Cerebellar cortex (tissue), 1 donor: ENCODE results near the gene ADGRD1.

Source experiments
- DNase-seq: peaks from one replicate; pipeline ENCODE4 v3.0.0-alpha.2; 2015; ENCODE audit warnings: low spot score

The ADGRD1 gene

DNA sequence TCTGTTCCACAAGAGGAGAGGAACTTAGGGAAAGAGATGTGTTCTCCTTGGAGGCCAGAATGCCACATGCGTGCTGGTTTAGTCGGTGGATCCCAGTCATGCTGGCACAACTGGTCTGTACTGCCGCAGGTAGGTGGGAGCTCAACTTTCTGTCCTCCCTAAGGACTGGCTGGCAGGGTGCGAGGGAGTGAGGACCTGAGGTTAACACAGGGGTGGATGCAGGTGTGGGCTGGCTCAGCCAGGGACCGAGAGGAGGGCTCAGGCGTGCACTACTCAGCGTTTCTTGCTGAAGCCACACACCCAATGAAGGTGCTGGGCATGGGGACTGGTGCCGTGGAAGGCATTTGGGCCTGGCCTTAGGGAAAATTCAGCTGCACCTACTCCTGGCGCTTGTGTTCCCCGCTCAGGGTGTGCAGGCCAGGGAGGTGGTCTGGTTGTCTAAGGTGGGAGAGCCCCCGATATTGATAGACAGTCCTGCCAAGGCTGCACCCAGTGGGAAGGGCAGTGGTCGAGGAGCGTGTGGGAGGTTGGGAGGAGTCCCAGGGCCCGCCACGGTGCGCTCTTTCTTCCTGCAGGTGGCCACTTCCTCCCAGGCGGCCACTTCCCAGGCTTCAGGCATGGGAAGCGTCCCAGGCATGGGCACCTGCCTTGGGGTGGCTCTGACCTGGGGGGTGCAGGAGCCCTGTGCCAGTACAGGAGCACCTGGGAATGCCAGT lies 138.4 kb downstream of the ADGRD1 start:
- DNase-seq = no peak

DNA sequence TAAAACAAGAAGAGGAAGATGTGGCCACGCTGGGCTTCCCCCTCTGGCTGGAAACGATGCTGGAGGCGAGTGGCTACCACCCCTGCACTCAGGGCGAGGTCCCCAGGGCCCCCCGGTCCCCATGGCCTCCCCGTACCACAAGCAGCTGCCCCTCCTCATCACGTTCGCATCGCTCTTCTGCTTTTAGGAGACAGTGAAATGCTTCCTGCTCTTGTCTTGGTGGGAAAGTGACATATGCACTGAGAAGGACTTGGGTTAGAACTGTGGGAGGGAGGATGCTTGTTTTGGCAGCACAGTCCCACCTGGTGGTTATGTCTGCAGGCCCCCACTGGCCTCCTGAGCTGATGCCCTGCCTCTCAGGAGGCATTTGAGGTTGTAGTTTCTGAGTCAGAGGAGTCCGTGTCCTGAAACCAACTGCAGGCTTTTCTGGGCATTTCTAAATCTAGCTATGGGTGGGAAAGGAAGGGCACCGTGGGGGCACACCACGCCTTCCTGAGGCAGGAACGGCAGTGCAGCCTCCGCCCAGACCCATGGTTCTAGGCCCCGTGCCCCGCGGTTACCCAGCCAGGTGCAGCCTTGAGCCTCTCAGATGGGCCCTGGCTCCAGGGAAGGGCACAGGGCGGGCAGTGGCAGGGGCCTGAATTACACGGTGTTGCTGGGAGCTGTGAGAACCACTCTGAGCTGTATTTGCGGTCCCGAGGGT lies 139.3 kb downstream of the ADGRD1 start:
- no peak for DNase-seq

DNA sequence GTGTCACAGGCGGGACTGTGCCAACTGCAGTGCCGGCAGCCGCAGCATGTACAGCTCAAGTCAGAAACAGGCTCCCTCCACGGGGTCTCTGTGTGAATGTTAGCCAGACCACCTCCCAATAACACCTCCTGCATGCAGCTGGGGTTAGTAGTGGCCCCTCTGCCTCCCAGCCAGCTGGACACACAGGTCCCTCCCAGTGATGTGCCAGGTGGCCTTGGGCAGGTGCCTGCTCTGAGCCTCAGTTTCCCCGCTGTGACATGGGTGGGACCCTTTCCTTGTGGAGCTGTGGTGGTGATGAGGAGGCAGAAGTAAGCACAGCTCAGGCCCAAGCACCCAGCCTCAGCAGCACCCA lies 139.9 kb downstream of the ADGRD1 start:
- no peak for DNase-seq

DNA sequence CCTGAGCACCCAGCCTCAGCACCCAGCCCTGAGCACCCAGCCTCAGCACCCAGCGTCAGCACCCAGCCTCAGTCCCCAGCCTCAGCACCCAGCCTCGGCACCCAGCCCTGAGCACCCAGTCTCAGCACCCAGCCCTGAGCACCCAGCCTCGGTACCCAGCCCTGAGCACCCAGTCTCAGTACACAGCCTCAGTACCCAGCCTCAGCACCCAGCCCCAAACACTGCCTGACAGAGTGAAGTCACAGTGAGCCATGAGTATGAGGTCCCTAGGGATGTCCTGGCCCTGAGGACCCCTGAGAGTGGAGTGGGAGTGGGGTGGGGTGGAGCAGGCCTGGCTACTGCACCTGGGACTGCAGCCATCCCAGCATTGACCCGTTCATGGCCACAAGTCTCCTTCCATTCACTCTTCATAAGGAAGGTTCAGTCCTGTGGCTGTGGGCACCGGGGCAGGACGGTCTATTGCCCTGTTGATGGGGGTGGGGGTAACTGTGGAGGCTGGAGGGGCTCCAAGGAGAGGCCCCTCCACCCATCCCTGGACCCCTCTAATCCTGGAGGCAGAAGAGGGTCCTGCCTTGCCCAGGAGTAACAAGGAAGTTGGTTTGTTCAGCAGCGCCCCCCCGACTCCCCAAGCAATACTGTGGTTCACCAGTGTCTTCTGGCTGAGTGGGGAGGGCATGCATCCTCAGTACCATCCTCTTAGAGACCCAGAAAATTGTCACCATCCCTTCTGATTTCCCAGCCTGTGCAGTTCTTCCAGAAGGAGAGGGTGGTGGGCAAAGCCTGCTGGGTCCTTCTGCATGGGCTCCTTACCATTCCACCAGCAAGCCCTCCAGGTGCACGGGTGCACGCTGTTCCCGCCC lies 140.5 kb downstream of the ADGRD1 start:
- no peak for DNase-seq

DNA sequence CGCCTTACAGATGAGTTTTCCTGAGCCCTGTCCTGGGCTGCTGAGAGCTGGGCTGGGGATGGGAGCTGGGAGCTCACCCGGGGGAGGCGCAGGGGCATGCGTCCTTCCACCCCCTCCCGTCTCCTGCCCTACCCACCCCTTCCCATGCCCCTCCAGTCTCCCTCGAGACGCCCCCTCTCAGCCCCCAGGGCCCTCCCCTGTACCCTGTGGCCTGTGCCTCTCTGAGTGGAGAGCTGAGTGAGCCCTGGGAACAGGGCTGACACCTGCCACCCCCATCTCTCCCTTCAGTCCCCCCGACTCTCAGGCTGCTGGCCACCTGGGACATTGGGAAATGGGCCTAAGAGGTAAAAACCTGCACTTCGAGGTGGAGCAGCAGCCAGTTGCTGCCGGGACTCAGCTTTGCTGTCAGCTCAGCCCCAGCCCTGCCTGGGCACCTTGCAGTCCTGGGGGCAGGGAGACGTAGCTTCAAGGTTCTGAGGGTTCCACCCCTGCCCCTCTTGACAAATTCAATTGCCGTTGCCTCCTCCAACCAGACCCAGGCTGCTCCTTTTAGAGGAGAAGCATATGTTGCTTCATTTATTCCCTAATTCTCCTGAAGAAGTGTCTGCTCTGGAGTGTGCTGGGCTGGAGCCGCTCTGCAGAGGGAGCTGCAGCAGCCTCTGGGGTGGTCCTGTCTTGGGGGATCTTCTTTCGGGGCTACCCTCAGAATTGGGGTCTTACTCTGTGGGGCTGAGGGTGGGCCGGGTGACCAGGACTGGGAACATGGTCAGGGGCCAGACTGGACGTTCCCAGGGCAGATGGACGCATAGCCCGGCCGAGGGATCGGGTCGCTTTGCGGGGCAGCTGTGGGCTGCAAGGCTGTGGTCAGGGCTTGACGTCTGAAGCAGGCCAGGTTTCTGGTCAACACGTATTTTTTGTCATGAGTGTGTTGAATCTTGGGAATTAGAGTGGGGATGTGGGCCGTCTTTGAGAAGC lies 141.4 kb downstream of the ADGRD1 start:
- no peak for DNase-seq

DNA sequence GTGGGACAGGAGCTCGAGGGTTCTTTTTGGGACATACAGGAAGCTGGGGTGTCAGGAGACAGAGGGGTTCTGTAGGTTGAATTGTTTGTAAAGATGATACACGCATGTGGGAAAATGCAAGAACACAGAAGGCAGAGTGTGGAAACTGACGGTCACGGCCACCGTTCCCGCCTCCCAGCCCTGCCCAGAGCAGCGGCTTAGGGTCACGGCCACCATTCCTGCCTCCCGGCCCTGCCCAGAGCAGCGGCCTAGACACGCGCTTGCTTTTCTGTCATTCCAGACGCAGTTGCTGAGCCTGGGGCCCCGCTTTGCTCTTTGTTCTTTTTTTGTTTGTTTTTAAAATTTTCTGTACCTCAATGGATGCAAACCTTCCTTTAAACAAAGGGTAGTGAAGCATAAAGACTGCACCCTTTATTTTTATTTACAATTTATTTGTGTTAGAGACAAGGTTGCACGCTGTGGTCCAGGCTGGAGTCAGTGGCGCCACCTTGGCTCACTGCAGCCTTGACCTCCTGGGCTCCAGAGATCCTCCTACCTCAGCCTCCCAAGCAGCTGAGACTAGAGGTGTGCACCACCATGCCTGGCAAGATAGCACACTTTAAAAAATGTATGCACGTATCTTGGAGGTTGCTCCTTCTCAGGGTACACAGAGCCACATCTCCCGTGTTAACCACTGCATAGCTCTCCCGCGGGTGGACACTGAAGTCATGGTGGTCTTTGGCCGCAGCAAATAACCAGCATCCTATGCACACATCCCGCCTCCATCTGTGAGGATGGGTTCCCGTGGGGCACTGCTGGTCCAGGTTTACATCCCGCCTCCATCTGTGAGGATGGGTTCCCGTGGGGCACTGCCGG lies 142.3 kb downstream of the ADGRD1 start:
- no peak for DNase-seq

DNA sequence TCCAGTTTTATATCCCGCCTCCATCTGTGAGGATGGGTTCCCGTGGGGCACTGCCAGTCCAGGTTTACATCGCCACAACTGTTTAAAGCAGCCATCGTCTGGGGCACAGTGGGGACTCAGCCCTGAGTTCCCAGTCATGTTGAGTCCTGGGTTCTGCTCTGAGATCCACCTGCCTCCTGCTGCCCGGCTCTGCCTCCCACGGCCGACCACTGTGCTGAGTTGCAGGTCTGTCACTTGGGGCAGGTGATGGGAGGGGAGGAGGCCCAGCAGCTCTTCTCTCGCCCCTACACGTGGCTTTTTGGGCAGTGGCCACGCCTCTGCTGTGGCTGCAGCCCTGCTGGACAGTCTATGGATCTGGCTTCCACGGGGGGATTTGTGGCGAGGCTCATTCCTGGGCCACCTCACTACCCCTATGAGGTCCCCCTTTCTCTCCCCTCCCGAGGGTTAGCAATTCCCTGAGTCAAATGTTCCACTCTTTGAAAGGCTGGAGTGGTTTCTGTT lies 143.0 kb downstream of the ADGRD1 start:
- no peak for DNase-seq

DNA sequence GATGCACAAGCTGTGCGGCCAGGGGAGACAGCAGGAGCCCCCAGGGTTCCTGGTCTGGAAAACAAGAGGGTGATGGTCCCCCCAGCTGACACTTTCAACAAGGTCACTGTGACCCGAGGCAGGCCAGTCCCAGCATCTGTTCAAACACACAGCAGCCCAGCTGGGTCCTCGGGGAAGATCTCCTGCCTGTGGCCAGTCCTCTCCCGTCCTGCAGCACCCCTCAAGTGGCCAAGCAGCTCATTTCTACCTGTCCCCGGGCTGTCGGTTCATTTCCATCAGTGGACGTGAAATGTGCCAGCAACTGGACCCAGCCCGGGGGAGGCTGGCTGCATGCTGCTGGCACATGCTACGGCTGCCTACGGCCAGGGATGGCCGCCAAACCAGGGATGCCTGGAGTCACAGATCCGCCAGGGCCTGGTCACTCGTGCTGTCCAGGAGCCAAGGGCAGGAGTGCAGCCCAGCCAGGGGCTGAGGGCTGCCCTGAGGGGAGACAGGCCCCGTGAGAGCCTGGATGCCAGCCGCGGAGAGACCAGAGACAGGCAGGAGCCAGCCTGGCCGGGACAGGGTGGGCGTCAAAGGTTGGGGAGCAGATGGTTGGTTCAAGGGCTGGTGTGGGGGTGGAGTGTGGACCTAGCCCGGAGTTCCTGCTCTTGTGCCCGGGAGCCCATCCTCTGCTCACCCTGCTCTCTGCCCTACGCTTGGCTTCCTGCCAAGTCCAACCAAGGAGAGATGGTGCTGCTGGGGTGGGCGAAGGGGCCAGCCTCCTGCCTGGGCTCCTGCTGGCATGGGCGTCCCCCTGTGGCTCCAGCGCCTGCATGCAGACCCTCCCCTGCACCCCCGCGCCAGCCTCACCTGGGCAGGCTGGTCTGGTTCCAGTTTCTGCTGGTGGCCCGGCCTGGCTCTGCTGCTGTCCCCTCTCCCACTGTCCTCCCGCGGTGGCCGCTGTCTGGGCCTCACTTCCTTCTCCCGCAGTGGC lies 143.8 kb downstream of the ADGRD1 start:
- DNase-seq = peak; percentile 69

DNA sequence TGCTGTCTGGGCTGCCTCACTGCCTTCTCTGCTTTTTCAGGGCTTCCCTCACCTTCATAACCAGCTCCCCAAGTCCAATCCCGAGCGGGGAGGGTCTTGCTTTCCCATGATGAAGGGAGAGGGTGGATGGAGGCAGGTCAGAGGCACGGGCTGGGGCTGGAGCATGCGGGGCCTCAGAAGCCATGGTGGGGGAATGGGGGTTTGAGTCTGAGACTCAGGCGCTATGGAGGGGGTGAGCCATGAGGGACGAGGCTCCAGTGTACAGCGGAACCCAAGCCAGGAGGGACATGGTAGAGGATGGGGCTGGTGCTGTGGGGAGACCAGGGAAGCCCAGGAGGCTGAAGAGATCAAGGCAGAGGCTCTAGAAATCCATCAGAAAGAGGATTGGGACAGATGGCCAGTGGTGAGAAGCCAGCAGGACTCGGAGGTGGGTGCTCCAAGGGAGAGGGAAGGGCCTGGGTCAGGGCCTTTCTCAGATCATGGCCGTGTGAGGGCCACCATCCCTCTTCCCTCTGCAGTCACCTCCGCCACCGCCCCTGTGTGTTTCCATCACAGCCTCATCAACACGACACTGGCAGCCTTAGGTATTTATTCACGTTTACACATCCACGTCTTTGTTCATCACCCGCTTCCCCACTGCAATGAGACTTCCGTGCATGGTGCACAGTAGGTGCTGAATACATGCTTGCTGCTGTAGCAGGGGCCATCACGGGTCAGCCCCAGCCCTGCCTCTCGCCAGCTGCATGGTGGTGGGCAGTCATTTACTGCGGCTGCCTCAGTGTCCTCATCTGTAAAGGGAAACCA lies 144.7 kb downstream of the ADGRD1 start:
- DNase-seq = no peak

DNA sequence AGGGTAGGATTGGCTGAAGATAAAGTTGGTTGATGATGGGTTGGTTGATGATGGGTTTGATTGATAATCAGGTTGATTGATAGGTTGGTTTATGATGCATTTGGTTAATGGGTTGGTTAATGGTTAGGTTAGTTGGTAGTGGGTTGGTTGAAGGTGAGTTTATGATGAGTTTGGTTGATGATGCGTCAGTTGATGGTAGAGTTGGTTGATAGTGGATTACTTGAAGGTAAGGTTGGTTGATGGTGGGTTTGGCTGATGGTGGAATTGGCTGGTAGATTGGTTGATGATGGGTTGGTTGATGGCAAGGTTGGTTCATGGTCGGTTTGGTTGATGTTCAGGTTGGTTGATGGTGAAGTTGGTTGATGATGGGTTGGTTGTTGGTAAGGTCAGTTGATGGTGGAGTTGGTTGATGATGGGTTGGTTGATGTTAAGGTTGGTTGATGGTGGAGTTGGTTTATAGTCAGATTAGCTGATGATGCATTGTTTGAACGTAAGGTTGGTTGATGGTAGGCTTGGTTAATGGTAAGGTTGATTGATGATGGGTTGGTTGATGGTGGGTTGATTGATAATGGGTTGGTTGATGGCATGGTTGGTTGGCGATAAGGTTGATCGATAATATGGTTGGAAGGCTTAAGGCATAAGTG lies 146.4 kb downstream of the ADGRD1 start:
- no peak for DNase-seq

DNA sequence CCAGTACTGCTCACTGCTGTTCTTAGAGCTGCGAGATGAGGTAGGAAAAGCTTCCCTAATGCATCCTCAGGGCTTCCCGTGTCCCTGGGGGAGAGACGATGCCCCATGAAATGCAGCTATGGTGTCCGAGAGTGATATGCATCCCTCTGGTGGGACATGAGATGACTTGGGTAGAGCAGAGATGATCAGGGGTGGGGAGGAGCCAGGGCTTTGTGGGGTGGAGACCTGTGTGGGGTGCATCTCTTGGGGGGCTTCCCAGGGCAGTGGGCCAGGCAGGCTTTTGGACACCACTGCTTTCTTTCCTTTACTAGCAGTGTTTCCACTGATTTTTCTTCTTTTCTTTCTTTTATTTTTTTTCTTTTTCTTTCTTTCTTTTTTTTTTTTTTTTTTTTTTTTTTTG lies 147.3 kb downstream of the ADGRD1 start:
- DNase-seq = no peak

DNA sequence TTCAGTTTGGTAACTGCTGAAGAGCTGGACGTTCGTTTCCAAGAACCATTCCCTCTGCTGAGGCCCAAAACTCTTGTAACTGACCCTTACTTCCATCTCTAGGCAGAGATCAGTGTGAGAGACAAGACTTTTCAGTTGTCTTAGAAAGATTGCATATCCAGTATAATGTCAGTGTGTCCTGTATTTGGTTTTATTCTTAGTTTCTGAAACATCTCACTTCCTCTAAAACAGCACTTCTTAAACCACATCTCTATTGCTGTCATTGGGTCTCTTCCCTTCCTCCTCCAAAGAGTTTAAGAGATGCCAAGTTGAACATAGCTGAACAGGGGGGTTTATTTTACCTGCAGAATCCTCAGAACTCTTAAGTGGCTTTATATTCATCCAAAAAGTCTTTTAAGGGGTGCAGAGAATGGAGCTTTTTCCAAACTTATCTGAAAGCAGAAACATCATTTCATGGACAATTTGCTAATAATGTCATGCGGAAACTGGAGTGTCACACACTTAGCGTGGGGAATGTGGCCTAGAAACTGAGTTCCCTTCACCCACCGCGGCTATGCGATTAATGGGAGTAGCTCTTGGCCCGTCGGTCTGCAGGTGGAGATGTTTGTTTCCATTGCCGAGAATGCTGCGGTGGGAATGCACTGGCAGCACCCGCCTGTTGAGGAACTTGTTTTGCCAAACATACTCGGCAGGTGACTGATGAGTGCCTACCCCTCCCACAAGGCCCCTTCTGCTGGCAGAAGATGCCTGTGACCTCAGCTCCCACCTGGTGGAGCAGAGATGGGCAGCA lies 148.2 kb downstream of the ADGRD1 start:
- no peak for DNase-seq

DNA sequence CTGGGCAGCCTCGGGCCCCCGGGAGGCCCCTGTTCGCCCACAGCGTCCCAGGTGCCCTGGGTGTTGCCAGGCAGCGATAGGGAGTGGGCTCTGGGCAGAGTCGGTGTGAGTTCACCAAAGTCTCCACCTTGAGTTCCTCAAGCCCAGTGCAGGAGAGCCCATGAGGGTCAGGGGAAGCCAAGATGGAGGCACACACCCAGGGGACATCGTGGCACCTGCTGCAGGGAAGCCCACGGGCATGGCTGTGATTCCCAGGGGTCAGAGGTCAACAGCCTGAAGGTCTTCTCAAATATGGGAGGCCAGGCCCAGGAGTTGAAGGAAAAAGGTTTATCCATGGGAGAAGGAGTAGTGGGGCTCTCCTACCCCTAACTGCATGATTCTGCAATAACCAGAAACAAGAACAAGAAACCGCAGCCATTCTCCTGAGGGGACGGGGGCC lies 148.8 kb downstream of the ADGRD1 start:
- no peak for DNase-seq

DNA sequence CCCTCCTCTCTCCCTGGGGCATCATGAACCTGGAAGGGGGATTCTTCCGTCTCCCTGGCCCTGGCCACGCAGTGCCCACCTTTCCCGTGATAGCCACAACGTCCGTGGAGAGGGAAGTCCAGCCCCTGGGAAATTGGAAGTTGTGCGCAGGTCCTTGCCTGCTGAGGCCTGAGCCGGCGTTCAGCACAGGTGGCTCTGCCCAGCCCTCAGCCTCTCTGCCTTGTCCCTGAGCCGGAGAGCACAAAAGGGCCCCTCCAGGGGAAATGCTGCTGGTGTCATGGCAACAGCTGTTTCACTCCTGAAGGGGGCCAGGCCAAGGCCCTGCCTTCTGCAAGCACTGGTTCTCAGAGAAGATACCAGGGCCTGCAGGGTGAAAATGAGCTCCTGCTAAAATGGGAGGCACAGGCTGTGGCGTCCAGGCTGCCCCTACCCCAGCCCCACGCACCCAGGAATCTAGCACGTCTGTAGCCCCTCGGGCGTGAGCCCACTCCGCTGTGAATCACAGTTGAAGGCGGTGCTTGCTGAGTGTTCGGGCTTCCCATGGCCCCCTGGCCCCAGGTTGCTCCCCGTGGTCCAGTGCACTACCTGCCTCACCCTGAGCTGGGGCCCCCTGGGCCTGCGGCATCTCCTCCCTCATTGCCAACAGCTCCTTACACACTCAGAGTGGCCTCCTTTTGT lies 149.4 kb downstream of the ADGRD1 start:
- DNase-seq = no peak

DNA sequence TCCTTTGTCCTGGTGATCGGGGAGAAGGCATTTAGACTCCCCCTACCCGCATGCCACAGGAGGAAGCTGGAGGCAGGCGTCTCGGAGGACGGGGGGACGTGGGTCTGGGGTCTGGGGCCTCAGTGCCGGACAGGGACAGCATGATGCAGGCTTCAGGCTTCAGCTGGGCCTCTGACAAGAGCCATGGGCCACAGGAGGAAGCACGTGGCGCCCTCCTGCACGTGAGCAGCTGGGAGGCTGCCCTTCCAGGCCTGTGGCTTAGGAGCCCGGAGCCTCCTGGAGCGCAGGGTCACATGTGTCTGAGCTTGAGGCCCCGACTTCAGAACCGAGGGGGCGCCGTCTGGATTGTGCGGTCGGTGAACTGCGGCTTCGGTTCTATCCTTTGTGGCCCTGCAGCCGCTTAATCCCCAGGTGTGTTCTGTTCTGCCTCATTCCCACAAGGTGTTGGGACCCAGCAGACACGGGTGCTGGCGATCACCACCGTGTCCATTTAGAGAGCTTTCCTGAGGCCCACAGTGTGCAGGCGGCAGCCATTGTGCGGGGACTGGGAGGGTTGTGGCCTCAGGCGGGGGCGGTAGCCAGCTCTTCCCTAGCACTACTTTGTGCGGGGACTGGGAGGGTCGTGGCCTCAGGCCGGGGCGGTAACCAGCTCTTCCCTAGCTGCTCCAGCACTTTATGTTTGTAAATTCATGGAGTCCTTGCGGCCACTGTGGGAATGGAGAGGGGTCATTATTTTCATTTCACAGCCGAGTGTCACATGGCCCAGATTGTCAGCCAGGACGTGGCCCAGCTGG lies 150.2 kb downstream of the ADGRD1 start:
- no peak for DNase-seq
